ENCODE data around the gene NSG2. TPM values are rescaled to one million over a fixed set of nuclear protein-coding genes. Genes with fewer than 3 reads are reported as not detected.

Gene NSG2
- total RNA-seq, 1 donor from 2014 or later = 0.09 TPM

- Mint-ChIP-seq H3K27ac (ENCODE audit: unreplicated experiment) (no peak overlapping the region), H3K9me3 (ENCODE audit: unreplicated experiment) (peaks cover 4% of the 10 kb centered on the region), H3K27me3 (ENCODE audit: low read depth, unreplicated experiment) (peaks cover 48% of the 10 kb centered on the region), H3K4me1 (ENCODE audit: low read depth, unreplicated experiment) (peaks cover 3% of the 10 kb centered on the region), H3K36me3 (ENCODE audit: low read depth, unreplicated experiment) (no peaks in the 10 kb centered on the region), H3K4me3 (ENCODE audit: unreplicated experiment) (no peak overlapping the region)
- Histone ChIP-seq H3K79me2 (ENCODE audit: insufficient read depth, low read length) (no peaks in the 10 kb centered on the region), H2AFZ (ENCODE audit: low read depth, low read length) (no peak overlapping the region), H3K4me2 (ENCODE audit: low read length) (no peak overlapping the region), H4K20me1 (ENCODE audit: insufficient read depth, low read length) (no peaks in the 10 kb centered on the region), H3K4me3 (ENCODE audit: insufficient read depth, low read depth, low read length) (no peak overlapping the region), H3K27ac (ENCODE audit: low read depth, low read length) (no peak overlapping the region), H3K36me3 (ENCODE audit: insufficient read depth, low read length) (no peaks in the 10 kb centered on the region), H3K4me1 (ENCODE audit: insufficient read depth, low read length) (no peaks in the 10 kb centered on the region), H3K27me3 (ENCODE audit: insufficient read depth, low read length) (no peaks in the 10 kb centered on the region), H3K9ac (ENCODE audit: low read length) (no peak overlapping the region), H3K9me3 (ENCODE audit: insufficient read depth, low read depth, low read length) (no peaks in the 10 kb centered on the region)
- FAIRE-seq = no peak
- TF ChIP-seq CTCF (IDR thresholded peaks at IDR 0.05; ENCODE audit: insufficient read depth, low read depth, low read length) = no peak
- TF ChIP-seq EZH2 (IDR thresholded peaks at IDR 0.05; ENCODE audit: insufficient read depth, low read length) = no peak
- no peak for DNase-seq (ENCODE audit: low read depth)
Measured at GRCh38 chr5:174071484-174071883, 26.0 kb downstream of the NSG2 start.

GRCh38 chr5:174073122-174073660 is 27.7 kb downstream of the NSG2 start:
- no peaks in the 10 kb centered on the region for H3K36me3 Mint-ChIP-seq (ENCODE audit: low read depth, unreplicated experiment)
- peaks cover 4% of the 10 kb centered on the region for H3K9me3 Mint-ChIP-seq (ENCODE audit: unreplicated experiment)
- peaks cover 42% of the 10 kb centered on the region for H3K27me3 Mint-ChIP-seq (ENCODE audit: low read depth, unreplicated experiment)

More at GRCh38 chr5:174073122-174073660, 27.7 kb downstream of the NSG2 start:
- Mint-ChIP-seq H3K4me1 (ENCODE audit: low read depth, unreplicated experiment) (peaks cover 3% of the 10 kb centered on the region), H3K4me3 (ENCODE audit: unreplicated experiment) (no peak overlapping the region), H3K27ac (ENCODE audit: unreplicated experiment) (no peak overlapping the region)
- Histone ChIP-seq H3K36me3 (ENCODE audit: insufficient read depth, low read length) (no peaks in the 10 kb centered on the region), H3K9ac (ENCODE audit: low read length) (no peak overlapping the region), H3K4me3 (ENCODE audit: insufficient read depth, low read depth, low read length) (no peak overlapping the region), H3K27ac (ENCODE audit: low read depth, low read length) (no peak overlapping the region), H3K27me3 (ENCODE audit: insufficient read depth, low read length) (no peaks in the 10 kb centered on the region), H2AFZ (ENCODE audit: low read depth, low read length) (no peak overlapping the region), H3K9me3 (ENCODE audit: insufficient read depth, low read depth, low read length) (no peaks in the 10 kb centered on the region), H3K4me1 (ENCODE audit: insufficient read depth, low read length) (no peaks in the 10 kb centered on the region), H4K20me1 (ENCODE audit: insufficient read depth, low read length) (no peaks in the 10 kb centered on the region), H3K79me2 (ENCODE audit: insufficient read depth, low read length) (no peaks in the 10 kb centered on the region), H3K4me2 (ENCODE audit: low read length) (no peak overlapping the region)
- peak; percentile 18 for DNase-seq (ENCODE audit: low read depth)
- TF ChIP-seq CTCF (IDR thresholded peaks at IDR 0.05; ENCODE audit: insufficient read depth, low read depth, low read length) = no peak
- TF ChIP-seq EZH2 (IDR thresholded peaks at IDR 0.05; ENCODE audit: insufficient read depth, low read length) = no peak
- no peak for FAIRE-seq

Data from astrocyte (in vitro differentiated cells and primary cell).